GM19043 (cell line): Measurements from ENCODE around the gene ATG13.
"Not testable (repeated sequence)": the region's sequence is repeated elsewhere in the genome, so short reads cannot be mapped to it uniquely, and the experiment has no call there.

Source experiments
- ATAC-seq: cut with Tn5 transposase; IDR thresholded peaks from one replicate; pipeline ENCODE4 v1.9.1; 2021; ENCODE audit warnings: low read depth; ENCODE audit not compliant: unreplicated experiment

The ATG13 gene

DNA sequence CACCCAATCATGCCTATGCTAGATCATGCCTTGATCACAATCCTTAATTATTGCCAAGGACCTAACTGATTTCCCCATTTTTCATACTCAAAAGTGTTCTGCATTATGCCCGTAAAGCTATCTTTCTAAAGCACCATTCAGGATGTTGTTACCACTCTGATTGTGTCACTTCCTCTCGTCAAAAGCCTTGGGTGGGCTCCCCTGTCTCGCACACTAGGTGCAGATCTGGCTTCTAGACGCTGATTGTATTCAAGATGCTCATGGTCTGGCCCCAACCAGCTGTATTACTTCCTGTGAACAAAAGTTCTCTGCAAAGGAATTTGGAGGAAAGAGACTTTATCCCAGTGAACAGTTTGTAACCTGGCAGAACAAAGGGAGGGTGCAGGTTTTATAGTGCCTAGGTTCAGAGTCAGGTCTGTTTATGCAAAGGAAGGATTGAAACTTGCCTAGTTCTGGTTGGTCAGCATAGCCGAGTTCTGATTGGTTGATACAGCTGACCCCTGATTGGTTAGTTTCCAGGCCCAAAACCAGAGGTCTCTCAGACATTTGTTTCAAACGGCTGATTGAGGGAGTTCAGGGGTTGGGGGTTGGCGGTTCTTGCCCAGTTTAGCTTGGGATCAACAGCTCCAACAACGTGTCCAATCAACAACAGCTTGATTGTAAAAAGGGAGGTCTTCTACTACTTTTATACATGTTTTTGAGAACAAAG, 25.4 kb downstream of the ATG13 start:
- no peak for ATAC-seq

GRCh38 chr11:46643531-46643930, 26.2 kb downstream of the ATG13 start:
- no peak for ATAC-seq

DNA sequence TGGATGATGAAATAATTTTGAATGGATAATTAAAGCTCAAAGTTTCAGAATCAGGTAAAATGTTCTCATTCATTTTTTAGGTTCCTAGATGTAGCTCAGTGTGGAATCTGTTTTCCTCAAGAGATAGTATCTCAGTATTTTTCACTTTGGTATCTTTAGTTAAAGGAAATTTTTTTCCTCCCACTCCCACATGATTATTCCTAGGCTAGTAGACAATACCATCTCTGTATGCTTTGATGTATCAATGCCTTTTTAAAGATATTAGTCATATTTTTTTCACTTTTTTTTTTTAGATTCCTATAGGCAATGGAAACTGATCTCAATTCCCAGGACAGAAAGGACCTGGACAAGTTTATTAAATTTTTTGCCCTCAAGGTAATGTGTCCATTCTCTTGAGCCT, 26.6 kb downstream of the ATG13 start:
- ATAC-seq = no peak

- ATAC-seq = no peak
Measured at GRCh38 chr11:46649180-46649738, 31.9 kb downstream of the ATG13 start.

- no peak for ATAC-seq
Measured at GRCh38 chr11:46655631-46656030, 38.3 kb downstream of the ATG13 start.

DNA sequence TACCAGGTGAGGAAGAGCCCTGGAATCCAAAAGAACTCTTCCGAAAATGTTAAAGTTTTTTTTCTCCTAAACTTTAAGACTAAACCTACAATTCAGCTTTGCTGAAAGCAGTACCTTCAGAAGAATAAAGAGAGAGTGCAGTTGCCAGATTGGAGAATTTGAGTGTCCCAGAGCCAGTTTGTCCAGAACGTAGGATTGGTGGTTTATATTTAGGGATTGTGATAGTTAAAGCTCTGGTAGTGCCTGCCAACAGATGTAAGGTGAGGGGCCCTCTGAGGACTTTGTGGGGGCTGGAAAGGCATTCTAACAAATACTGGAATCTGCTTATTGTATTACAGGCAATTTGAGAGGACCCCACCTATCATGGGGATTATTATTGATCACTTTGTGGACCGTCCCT, 39.8 kb downstream of the ATG13 start:
- no peak for ATAC-seq

- no peak for ATAC-seq
Measured at GRCh38 chr11:46658259-46658658, 40.9 kb downstream of the ATG13 start.

DNA sequence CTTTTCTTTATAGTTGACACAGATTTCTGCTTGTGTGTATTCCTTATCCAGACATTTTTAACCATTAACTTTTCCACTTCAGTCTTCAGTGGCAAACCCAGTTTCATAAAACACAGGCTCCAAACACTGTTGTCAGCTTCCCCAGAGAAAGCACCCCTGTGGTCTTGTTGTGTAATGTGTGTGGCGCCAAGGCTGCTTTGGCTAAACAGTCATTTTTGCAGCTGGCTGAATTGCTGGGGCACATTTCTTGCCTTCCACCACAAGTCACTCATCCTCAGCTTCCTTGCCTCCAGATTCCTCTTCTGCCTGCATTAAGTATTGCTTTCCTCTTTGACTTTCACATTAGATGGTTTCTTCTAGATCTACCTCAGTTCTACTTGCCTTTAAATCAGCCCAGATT, 42.6 kb downstream of the ATG13 start:
- no peak for ATAC-seq

GRCh38 chr11:46661836-46662235, 44.5 kb downstream of the ATG13 start:
- no peak for ATAC-seq

GRCh38 chr11:46662366-46662765, 45.0 kb downstream of the ATG13 start:
- no peak for ATAC-seq

DNA sequence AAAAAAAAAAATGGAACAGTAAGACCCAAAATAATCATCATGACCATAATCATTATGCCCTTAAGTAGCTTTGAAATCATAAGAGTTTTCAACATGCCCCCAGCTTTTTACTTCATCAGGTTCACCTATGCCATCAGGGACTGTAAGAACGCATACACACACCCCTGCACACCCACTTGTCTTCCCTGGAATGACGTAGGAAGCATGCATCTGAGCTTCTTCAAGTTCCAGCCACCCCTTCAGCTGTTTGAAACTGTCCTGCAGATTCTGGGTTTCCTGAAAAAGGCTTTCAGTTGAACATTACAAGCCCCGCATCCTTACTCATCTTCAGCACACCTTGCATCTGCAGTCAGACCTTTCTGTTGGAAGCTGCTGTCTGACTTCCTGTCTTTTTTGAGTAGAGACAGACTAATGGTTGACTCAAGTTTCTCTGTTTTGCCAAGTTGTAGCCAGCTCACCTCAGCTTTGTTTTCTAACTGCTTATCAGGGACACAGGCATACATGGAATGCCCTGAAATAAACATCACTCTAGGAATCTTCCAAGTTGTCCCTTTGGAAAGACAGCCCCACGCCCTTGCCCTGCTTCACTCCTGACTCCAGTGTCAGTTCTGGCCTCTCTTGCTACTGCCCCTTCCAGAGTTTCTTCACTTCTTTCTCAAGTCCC, 46.1 kb downstream of the ATG13 start:
- no peak for ATAC-seq

- no peak for ATAC-seq
Measured at GRCh38 chr11:46664612-46665011, 47.3 kb downstream of the ATG13 start.

- no peak for ATAC-seq
Measured at GRCh38 chr11:46665356-46665755, 48.0 kb downstream of the ATG13 start.

DNA sequence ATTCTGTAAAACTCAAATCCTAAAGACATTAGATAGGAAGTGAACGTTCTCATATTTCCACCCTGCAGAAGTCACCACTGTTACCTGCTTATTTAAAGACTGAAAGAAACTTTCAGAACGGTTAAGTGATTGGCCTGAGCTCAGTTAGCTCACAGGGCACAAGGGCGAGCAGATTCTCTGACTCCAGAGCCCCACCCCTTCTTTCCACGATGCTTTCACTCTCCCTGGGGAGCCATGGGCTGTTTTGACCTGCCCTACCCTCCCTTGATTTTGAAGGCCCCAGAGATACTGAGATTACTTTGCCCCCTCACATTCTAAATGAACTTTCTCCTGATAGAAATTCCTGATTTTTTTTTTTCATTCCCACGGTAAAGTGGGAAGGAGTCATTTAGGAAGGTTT, 49.2 kb downstream of the ATG13 start:
- no peak for ATAC-seq

- ATAC-seq = no peak
Measured at GRCh38 chr11:46667043-46667481, 49.7 kb downstream of the ATG13 start.

DNA sequence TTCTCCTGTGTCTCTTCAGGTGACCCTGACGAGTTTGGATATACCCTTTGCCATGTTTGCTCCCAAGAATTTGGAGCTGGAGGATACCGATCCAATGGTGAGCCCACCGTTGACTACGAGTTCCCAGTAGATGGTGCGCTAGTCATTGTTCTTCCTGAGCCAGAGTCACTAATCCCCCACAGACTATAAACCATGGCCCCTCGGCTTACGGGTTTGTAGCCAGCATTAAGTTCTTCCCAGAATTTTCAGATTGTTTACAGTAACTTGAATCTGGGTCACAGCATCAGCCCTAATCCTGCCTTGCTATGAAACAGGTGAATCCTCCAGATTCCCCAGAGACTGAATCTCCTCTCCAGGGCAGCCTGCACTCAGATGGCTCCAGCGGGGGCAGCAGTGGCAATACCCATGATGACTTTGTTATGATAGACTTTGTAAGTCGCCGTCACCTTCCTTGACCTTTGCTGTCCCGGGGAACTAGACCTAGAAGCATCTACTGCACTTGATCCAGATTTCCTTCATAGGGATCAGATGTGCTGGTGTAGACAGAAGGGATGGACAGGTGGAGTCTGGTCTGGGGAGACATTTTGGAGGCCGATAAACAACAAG, 51.2 kb downstream of the ATG13 start:
- ATAC-seq = no peak

DNA sequence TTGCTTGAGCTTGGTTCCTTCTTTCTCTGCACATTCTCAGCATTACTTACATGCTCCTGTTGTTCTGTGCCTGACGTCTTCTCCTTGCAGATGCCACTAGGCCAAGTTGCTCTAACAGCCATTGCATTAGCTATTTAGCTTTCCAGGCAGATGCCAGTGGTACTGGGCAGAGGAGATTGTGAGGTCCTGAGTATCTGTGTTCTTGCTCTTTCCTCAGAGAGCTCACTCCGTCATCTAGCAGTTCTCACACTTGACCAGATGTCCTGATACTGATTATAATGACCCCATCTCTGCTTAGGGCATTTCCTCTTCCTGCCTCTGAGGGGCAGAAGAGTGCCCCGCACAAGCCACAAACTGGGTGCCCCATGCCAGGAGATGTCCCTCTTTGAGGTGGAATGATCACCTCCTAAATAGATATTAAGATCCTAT, 52.4 kb downstream of the ATG13 start:
- no peak for ATAC-seq

DNA sequence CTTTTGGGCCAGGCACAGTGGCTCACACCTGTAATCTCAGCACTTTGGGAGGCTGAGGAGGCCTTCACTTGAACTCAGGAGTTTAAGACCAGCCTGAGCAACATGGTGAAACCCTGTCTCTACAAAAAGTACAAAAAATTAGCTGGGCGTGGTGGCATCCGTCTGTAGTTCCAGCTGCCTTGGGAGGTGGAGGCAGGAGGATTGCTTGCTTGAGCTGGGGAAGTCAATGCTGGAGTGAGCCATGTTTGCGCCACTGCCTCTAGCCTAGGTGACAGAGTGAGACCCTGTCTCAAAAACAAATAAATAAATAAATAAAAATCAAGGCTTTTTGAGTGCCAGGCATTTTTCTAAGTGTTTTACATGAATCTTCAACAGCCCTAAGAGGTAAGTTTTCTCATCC, 53.2 kb downstream of the ATG13 start:
- ATAC-seq = not testable (repeated sequence)

DNA sequence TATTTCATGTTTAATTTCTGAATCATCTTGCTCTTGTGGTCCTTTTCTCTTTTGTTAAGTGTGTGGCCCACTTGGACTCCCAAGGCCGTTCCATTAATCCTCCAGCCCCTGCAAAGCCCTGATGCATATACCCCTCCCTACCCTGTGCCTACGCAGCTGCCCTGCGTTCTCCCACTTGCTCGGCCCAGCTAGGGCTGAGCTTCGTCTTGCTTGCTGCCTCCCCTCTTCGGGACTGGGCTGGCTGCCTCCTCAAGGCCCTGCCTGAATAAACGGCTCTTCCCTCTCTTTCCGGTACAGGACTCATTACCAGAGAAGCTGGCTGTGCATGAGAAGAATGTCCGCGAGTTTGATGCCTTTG, 54.6 kb downstream of the ATG13 start:
- no peak for ATAC-seq

- no peak for ATAC-seq
Measured at GRCh38 chr11:46672381-46672839, 55.1 kb downstream of the ATG13 start.

GRCh38 chr11:46673713-46674462, 56.5 kb downstream of the ATG13 start:
- ATAC-seq = no peak
